Hair follicle dermal papilla cell (primary cell): ENCODE results near the gene ABCA9. TPM values are rescaled to one million over a fixed set of nuclear protein-coding genes. Genes with fewer than 3 reads are reported as not detected.

ENCODE experiments used
- small RNA-seq: library from RNA; depleted of rRNA; stranded (forward); fragments of <200 nt; gene quantifications from one replicate; pipeline ENCODE3, GENCODE V24; 2012
- total RNA-seq: library from RNA; depleted of rRNA; stranded (reverse); fragments of >200 nt; gene quantifications from 2 replicates; pipeline ENCODE4 v1.2.3, GENCODE V29; 2012

The ABCA9 gene
- total RNA-seq = 8.0 and 9.9 TPM in 2 replicates

GRCh38 chr17:69060822-69061221 is at the start of gene ABCA9:
ABCA9 (minus strand) TSS chr17:69060927; CDS start chr17:69051126, 9,801 bp downstream.

GRCh38 chr17:68955181-68955841 is 105.4 kb downstream of the ABCA9 start, which contains the start of gene ABCA8:
ABCA8 (minus strand) TSS chr17:68955392; CDS start chr17:68942034, 13,358 bp downstream.

Small RNA genes within 50 kb of the gene (small RNA-seq; reads per million reads assigned to genes)
- not detected for gene MIR4524B

Other genes with a start within 250 kb of the ABCA9 start
- 0.49 and 1.3 TPM in 2 replicates for gene ABCA8, start 105.5 kb downstream of the ABCA9 start, total RNA-seq
- gene ABCA6, start 81.0 kb upstream of the ABCA9 start, total RNA-seq = 27.1 and 28.6 TPM in 2 replicates
- 5.0 and 8.4 TPM in 2 replicates for gene ABCA10, start 167.9 kb upstream of the ABCA9 start, total RNA-seq